Measurements from ENCODE around the gene FAM227B. TPM values are rescaled to one million over a fixed set of nuclear protein-coding genes. Genes with fewer than 3 reads are reported as not detected.

Gene FAM227B
- polyA plus RNA-seq, 1 donor (not counting 4 experiments of a cell fraction or from before 2014, with no cell fraction given): 7.2 TPM

- dilution Hi-C loops (cut with MboI; ENCODE audit: extremely low pct_ligation_motif_present, low sequenced_read_pairs): no loop called here
- Histone ChIP-seq H3K9me1 (ENCODE audit: control insufficient read depth, extremely low read depth, insufficient read depth, low read length) (no peaks in the 10 kb centered on the region), H3K9ac (ENCODE audit: control insufficient read depth, extremely low read depth, insufficient read depth, low read length) (no peak overlapping the region), H3K27me3 (ENCODE audit: control insufficient read depth, extremely low read depth, insufficient read depth, low read length) (no peaks in the 10 kb centered on the region), H3K4me2 (ENCODE audit: control insufficient read depth, extremely low read depth, insufficient read depth, low read depth, low read length) (no peak overlapping the region), H3K36me3 (ENCODE audit: control insufficient read depth in 2 of 2, extremely low read depth in 1 of 2, insufficient read depth in 2 of 2, low read length in 2 of 2) (no peaks in the 10 kb centered on the region), H3K79me2 (ENCODE audit: control insufficient read depth, insufficient read depth, low read length) (no peaks in the 10 kb centered on the region), H2AFZ (ENCODE audit: control insufficient read depth, low read length) (no peak overlapping the region), H3K4me3 (ENCODE audit: control insufficient read depth in 2 of 3, extremely low read depth in 1 of 3, insufficient read depth in 2 of 3, low read depth in 1 of 3, low read length in 3 of 3) (no peak overlapping the region), H3K27ac (ENCODE audit: control insufficient read depth, insufficient read depth, low read length) (no peak overlapping the region), H3K9me3 (ENCODE audit: control insufficient read depth, low read depth, low read length) (no peaks in the 10 kb centered on the region), H4K20me1 (ENCODE audit: control insufficient read depth, extremely low read depth, insufficient read depth, low read length) (no peaks in the 10 kb centered on the region), H3K4me1 (ENCODE audit: control insufficient read depth, extremely low read depth, insufficient read depth, low read length) (no peaks in the 10 kb centered on the region)
- TF ChIP-seq CTCF (optimal IDR thresholded peaks at IDR 0.05 in 1 of 3, IDR thresholded peaks at IDR 0.05 in 1 of 3, conservative IDR thresholded peaks at IDR 0.05 in 1 of 3; ENCODE audit: extremely low read depth in 1 of 3, insufficient read depth in 2 of 3, low read length in 3 of 3) (no peak), EZH2 (IDR thresholded peaks at IDR 0.05; ENCODE audit: low read length) (no peak)
- FAIRE-seq: no peak
- no peak for DNase-seq (ENCODE audit: low read depth, low spot score)
These were observed 195.7 kb downstream of the FAM227B start for GRCh38 chr15:49424954-49425353.

- dilution Hi-C loops (cut with MboI; ENCODE audit: extremely low pct_ligation_motif_present, low sequenced_read_pairs): no loop called here
- H3K79me2 ChIP-seq (ENCODE audit: control insufficient read depth, insufficient read depth, low read length): no peaks in the 10 kb centered on the region
- no peak overlapping the region for H2AFZ ChIP-seq (ENCODE audit: control insufficient read depth, low read length)
- no peak overlapping the region for H3K4me2 ChIP-seq (ENCODE audit: control insufficient read depth, extremely low read depth, insufficient read depth, low read depth, low read length)
- H3K9ac ChIP-seq (ENCODE audit: control insufficient read depth, extremely low read depth, insufficient read depth, low read length): no peak overlapping the region
- H4K20me1 ChIP-seq (ENCODE audit: control insufficient read depth, extremely low read depth, insufficient read depth, low read length): no peaks in the 10 kb centered on the region
- H3K27me3 ChIP-seq (ENCODE audit: control insufficient read depth, extremely low read depth, insufficient read depth, low read length): no peaks in the 10 kb centered on the region
- no peak overlapping the region for H3K4me3 ChIP-seq (ENCODE audit: control insufficient read depth in 2 of 3, extremely low read depth in 1 of 3, insufficient read depth in 2 of 3, low read depth in 1 of 3, low read length in 3 of 3)
- no peaks in the 10 kb centered on the region for H3K4me1 ChIP-seq (ENCODE audit: control insufficient read depth, extremely low read depth, insufficient read depth, low read length)
- TF ChIP-seq CTCF (optimal IDR thresholded peaks at IDR 0.05 in 1 of 3, IDR thresholded peaks at IDR 0.05 in 1 of 3, conservative IDR thresholded peaks at IDR 0.05 in 1 of 3; ENCODE audit: extremely low read depth in 1 of 3, insufficient read depth in 2 of 3, low read length in 3 of 3) (no peak), EZH2 (IDR thresholded peaks at IDR 0.05; ENCODE audit: low read length) (no peak)
- no peaks in the 10 kb centered on the region for H3K36me3 ChIP-seq (ENCODE audit: control insufficient read depth in 2 of 2, extremely low read depth in 1 of 2, insufficient read depth in 2 of 2, low read length in 2 of 2)
- DNase-seq (ENCODE audit: low read depth, low spot score) (no peak), FAIRE-seq (no peak)
- H3K27ac ChIP-seq (ENCODE audit: control insufficient read depth, insufficient read depth, low read length): no peak overlapping the region
- H3K9me3 ChIP-seq (ENCODE audit: control insufficient read depth, low read depth, low read length): no peaks in the 10 kb centered on the region
- no peaks in the 10 kb centered on the region for H3K9me1 ChIP-seq (ENCODE audit: control insufficient read depth, extremely low read depth, insufficient read depth, low read length)
These were observed 196.6 kb downstream of the FAM227B start for GRCh38 chr15:49423901-49424550.
